Keratinocyte (primary cell): ENCODE measurements around the gene NDUFB11. TPM values are rescaled to one million over a fixed set of nuclear protein-coding genes. Genes with fewer than 3 reads are reported as not detected.

Experiments
- DNase-seq: peaks from one replicate; pipeline ENCODE4 v3.0.0-alpha.2; 2011; ENCODE audit warnings: low read depth, missing footprints, low spot score
- FAIRE-seq: peaks from 2 replicates; lab custom pipeline; 2011; peaks lifted over from hg19 to GRCh38; lab: Jason Lieb, UNC
- H2AFZ ChIP-seq: 2 replicates; pipeline ENCODE4 v1.6.0; 2012; ENCODE audit warnings: low read length, control low read depth, inconsistent platforms; ENCODE audit not compliant: control insufficient read depth
- H3K27ac ChIP-seq: 2 replicates; pipeline ENCODE4 v1.5.1; 2011; ENCODE audit warnings: low read length; ENCODE audit not compliant: control insufficient read depth, insufficient read depth
- H3K27me3 ChIP-seq: 3 replicates; pipeline ENCODE4 v1.6.0; 2011; ENCODE audit warnings: low read length; ENCODE audit not compliant: control insufficient read depth, insufficient read depth; ENCODE audit errors: extremely low read depth
- H3K36me3 ChIP-seq, 2 experiments: 2 replicates in 1 of 2; 3 replicates in 1 of 2; pipeline ENCODE4 v1.5.1; 2011; ENCODE audit warnings: low read length in 2 of 2, mild to moderate bottlenecking in 1 of 2; ENCODE audit not compliant: control insufficient read depth in 2 of 2, insufficient read depth in 2 of 2; ENCODE audit errors: extremely low read depth in 1 of 2
- H3K4me1 ChIP-seq: 3 replicates; pipeline ENCODE4 v1.5.1; 2011; ENCODE audit warnings: low read length; ENCODE audit not compliant: control insufficient read depth, insufficient read depth; ENCODE audit errors: extremely low read depth
- H3K4me2 ChIP-seq: 3 replicates; pipeline ENCODE4 v1.6.0; 2011; ENCODE audit warnings: low read depth, low read length; ENCODE audit not compliant: control insufficient read depth, insufficient read depth; ENCODE audit errors: extremely low read depth
- H3K4me3 ChIP-seq, 3 experiments: fragments of 200-600 bp in 1 of 3; sonication (generic) in 1 of 3; 2 replicates in 2 of 3; 3 replicates in 1 of 3; pipeline ENCODE4 v1.5.1; 2011 to 2016; ENCODE audit warnings: low read length in 3 of 3, mild to moderate bottlenecking in 3 of 3, control low read depth in 2 of 3, inconsistent platforms in 1 of 3, low read depth in 1 of 3, mixed read lengths in 1 of 3, mixed run types in 1 of 3, moderate library complexity in 1 of 3; ENCODE audit not compliant: control insufficient read depth in 2 of 3, insufficient read depth in 2 of 3; ENCODE audit errors: extremely low read depth in 1 of 3
- H3K79me2 ChIP-seq: 2 replicates; pipeline ENCODE4 v1.6.0; 2012; ENCODE audit warnings: low read length; ENCODE audit not compliant: control insufficient read depth, insufficient read depth
- H3K9ac ChIP-seq: 3 replicates; pipeline ENCODE4 v1.6.0; 2011; ENCODE audit warnings: low read length; ENCODE audit not compliant: control insufficient read depth, insufficient read depth; ENCODE audit errors: extremely low read depth
- H3K9me1 ChIP-seq: 3 replicates; pipeline ENCODE4 v1.6.0; 2011; ENCODE audit warnings: low read length; ENCODE audit not compliant: control insufficient read depth, insufficient read depth; ENCODE audit errors: extremely low read depth
- H3K9me3 ChIP-seq: 2 replicates; pipeline ENCODE4 v1.5.1; 2012; ENCODE audit warnings: low read depth, low read length; ENCODE audit not compliant: control insufficient read depth
- H4K20me1 ChIP-seq: 3 replicates; pipeline ENCODE4 v1.6.0; 2011; ENCODE audit warnings: low read length; ENCODE audit not compliant: control insufficient read depth, insufficient read depth; ENCODE audit errors: extremely low read depth
- CTCF ChIP-seq, 3 experiments: IDR thresholded peaks in 1 of 3; conservative IDR thresholded peaks in 1 of 3; optimal IDR thresholded peaks in 1 of 3; 2 replicates in 2 of 3; 3 replicates in 1 of 3; pipeline versions ENCODE3 to v1.5.1; 2011; ENCODE audit warnings: low read length in 3 of 3, mild to moderate bottlenecking in 3 of 3, moderate library complexity in 2 of 3, control low read depth in 1 of 3, inconsistent platforms in 1 of 3; ENCODE audit not compliant: insufficient read depth in 2 of 3; ENCODE audit errors: extremely low read depth in 1 of 3
- EZH2 ChIP-seq: IDR thresholded peaks from one replicate; pipeline ENCODE4 v1.6.1; 2012; ENCODE audit warnings: inconsistent platforms, mild to moderate bottlenecking, low read length, moderate library complexity
- dilution Hi-C: fragments of 300-500 bp; cut with MboI; formaldehyde crosslinking; loops from one replicate; pipeline ENCODE4 v1.7.0; 2020; ENCODE audit warnings: low sequenced_read_pairs; ENCODE audit not compliant: extremely low pct_ligation_motif_present
- polyA plus RNA-seq, 5 experiments: library from polyadenylated mRNA; depleted of rRNA in 3 of 5; stranded (reverse) in 3 of 5; stranded (forward) in 1 of 5; unstranded in 1 of 5; fragments of >200 nt; gene quantifications; 1 replicate in 1 of 5; 2 replicates in 3 of 5; 3 replicates in 1 of 5; pipeline versions ENCODE4 v1.2.1 to v1.2.3, GENCODE V29; 2011 to 2012; ENCODE audit warnings: missing spikeins in 2 of 5, low read depth in 1 of 5, low replicate concordance in 1 of 5

Gene NDUFB11
- polyA plus RNA-seq, 1 donor (not counting 4 experiments of a cell fraction or from before 2014, with no cell fraction given): 39.3 TPM

- H3K27me3 ChIP-seq: no peaks in the 10 kb centered on the region
- no peak overlapping the region for H2AFZ ChIP-seq
- H3K9ac ChIP-seq: no peak overlapping the region
- H3K36me3 ChIP-seq: peaks cover 0 to 3% of the 10 kb centered on the region in 2 experiments
- no peak overlapping the region for H3K4me2 ChIP-seq
- DNase-seq (no peak), FAIRE-seq (no peak)
- H3K4me3 ChIP-seq: no peak overlapping the region
- no peaks in the 10 kb centered on the region for H3K4me1 ChIP-seq
- no peaks in the 10 kb centered on the region for H3K9me1 ChIP-seq
- H3K79me2 ChIP-seq: peaks cover 36% of the 10 kb centered on the region
- no peaks in the 10 kb centered on the region for H3K9me3 ChIP-seq
- dilution Hi-C loops: no loop called here
- no peak overlapping the region for H3K27ac ChIP-seq
- peaks cover 3% of the 10 kb centered on the region for H4K20me1 ChIP-seq
- no peak for TF ChIP-seq CTCF (optimal IDR thresholded peaks at IDR 0.05 in 1 of 3, IDR thresholded peaks at IDR 0.05 in 1 of 3, conservative IDR thresholded peaks at IDR 0.05 in 1 of 3; ENCODE audit: extremely low read depth in 1 of 3, insufficient read depth in 2 of 3, low read length in 3 of 3)
- TF ChIP-seq EZH2: no peak
These were observed 16.3 kb upstream of the NDUFB11 start for GRCh38 chrX:47160781-47161180.

- dilution Hi-C loops: no loop called here
- no peaks in the 10 kb centered on the region for H3K27me3 ChIP-seq
- FAIRE-seq: no peak
These were observed 14.3 kb upstream of the NDUFB11 start for GRCh38 chrX:47158781-47159180.

DNA sequence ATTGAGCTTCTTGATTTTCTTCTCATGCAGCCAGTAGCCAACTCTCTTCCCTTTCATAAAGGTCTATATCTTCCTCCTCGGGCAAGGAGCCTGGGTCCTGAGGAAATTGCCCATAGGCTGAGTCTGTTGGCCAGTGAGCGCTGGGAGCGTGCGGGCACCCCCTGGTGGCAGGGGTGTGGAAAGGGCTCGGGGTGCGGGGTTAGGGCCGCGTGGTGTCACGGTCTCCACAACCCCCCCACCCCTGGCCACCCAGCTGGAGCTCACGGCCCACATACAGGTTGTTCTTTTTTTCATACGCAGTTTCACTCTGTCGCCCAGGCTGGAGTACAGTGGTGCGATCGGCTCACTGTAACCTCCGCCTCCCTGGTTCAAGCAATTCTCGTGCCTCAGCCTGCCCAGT is 13.6 kb upstream of the NDUFB11 start:
- dilution Hi-C loops: no loop called here
- Histone ChIP-seq H3K27ac (no peak overlapping the region), H3K4me3 (no peak overlapping the region), H3K9me1 (no peaks in the 10 kb centered on the region), H3K36me3 (peaks cover 0 to 3% of the 10 kb centered on the region in 2 experiments), H3K4me2 (no peak overlapping the region), H3K9me3 (no peaks in the 10 kb centered on the region), H3K27me3 (no peaks in the 10 kb centered on the region), H4K20me1 (peaks cover 3% of the 10 kb centered on the region), H3K4me1 (no peaks in the 10 kb centered on the region), H3K79me2 (peaks cover 43% of the 10 kb centered on the region), H2AFZ (no peak overlapping the region), H3K9ac (no peak overlapping the region)
- TF ChIP-seq CTCF (optimal IDR thresholded peaks at IDR 0.05 in 1 of 3, IDR thresholded peaks at IDR 0.05 in 1 of 3, conservative IDR thresholded peaks at IDR 0.05 in 1 of 3; ENCODE audit: extremely low read depth in 1 of 3, insufficient read depth in 2 of 3, low read length in 3 of 3) (no peak), EZH2 (no peak)
- FAIRE-seq (no peak), DNase-seq (no peak)

More at GRCh38 chrX:47158781-47159180, 14.3 kb upstream of the NDUFB11 start:
- Histone ChIP-seq H3K4me2 (no peak overlapping the region), H3K27ac (no peak overlapping the region), H3K36me3 (peaks cover 0 to 3% of the 10 kb centered on the region in 2 experiments), H3K9me3 (no peaks in the 10 kb centered on the region), H3K4me3 (no peak overlapping the region), H3K79me2 (peaks cover 42% of the 10 kb centered on the region), H2AFZ (no peak overlapping the region), H3K9ac (no peak overlapping the region), H3K9me1 (no peaks in the 10 kb centered on the region), H4K20me1 (peaks cover 3% of the 10 kb centered on the region), H3K4me1 (no peaks in the 10 kb centered on the region)
- DNase-seq: no peak
- no peak for TF ChIP-seq EZH2
